Endothelial cell of umbilical vein (primary cell): ENCODE data around the gene PKP4. TPM values are rescaled to one million over a fixed set of nuclear protein-coding genes. Genes with fewer than 3 reads are reported as not detected.
A peak's percentile ranks its signal among the peaks of the same experiment; 100 is the strongest.

Experiments
- BruUV-seq: library from RNA; stranded (reverse); fragments of 400-500 nt; replicated peaks from 2 replicates; lab custom pipeline; 2021; lab: Mats Ljungman, UMichigan
- CTCF ChIA-PET: fragments of 300-600, 350-600 bp; sonication (Branson Sonifier 250); formaldehyde crosslinking; loops from one replicate; lab custom pipeline; 2021; ENCODE audit warnings: antibody characterized with exemption, inconsistent platforms; lab: Charles Lee
- POLR2A ChIA-PET: fragments of 300-600, 350-600 bp; sonication (Branson Sonifier 250); formaldehyde crosslinking; loops from one replicate; lab custom pipeline; 2021; ENCODE audit warnings: antibody characterized with exemption, inconsistent platforms; lab: Charles Lee
- DNase-seq: peaks from one replicate; pipeline ENCODE4 v3.0.0-alpha.2; 2011; ENCODE audit warnings: low read depth, low spot score
- FAIRE-seq: peaks from 2 replicates; lab custom pipeline; 2011; peaks lifted over from hg19 to GRCh38; lab: Jason Lieb, UNC
- H2AFZ ChIP-seq: 2 replicates; pipeline ENCODE4 v1.6.0; 2012; ENCODE audit warnings: low read depth, low read length, control low read depth, inconsistent platforms
- H3K27ac ChIP-seq: 2 replicates; pipeline ENCODE4 v1.5.1; 2011; ENCODE audit warnings: low read depth, mild to moderate bottlenecking, control low read depth, low read length, moderate library complexity; ENCODE audit not compliant: insufficient read depth
- H3K27me3 ChIP-seq, 2 experiments: 2 replicates each; pipeline versions ENCODE4 v1.6.0 to v1.6.1; 2011; ENCODE audit warnings: low read length in 2 of 2, mixed read lengths in 1 of 2; ENCODE audit not compliant: control insufficient read depth in 2 of 2, insufficient read depth in 2 of 2
- H3K36me3 ChIP-seq, 2 experiments: 2 replicates in 1 of 2; 3 replicates in 1 of 2; pipeline ENCODE4 v1.5.1; 2011; ENCODE audit warnings: low read length in 2 of 2, mild to moderate bottlenecking in 1 of 2, moderate library complexity in 1 of 2; ENCODE audit not compliant: control insufficient read depth in 2 of 2, insufficient read depth in 2 of 2; ENCODE audit errors: extremely low read depth in 1 of 2
- H3K4me1 ChIP-seq: 3 replicates; pipeline ENCODE4 v1.5.1; 2011; ENCODE audit warnings: mild to moderate bottlenecking, low read length; ENCODE audit not compliant: control insufficient read depth, insufficient read depth; ENCODE audit errors: extremely low read depth
- H3K4me2 ChIP-seq: 2 replicates; pipeline ENCODE4 v1.6.1; 2011; ENCODE audit warnings: low read length, control low read depth, mixed read lengths; ENCODE audit not compliant: insufficient read depth
- H3K4me3 ChIP-seq, 3 experiments: fragments of 200-600 bp in 1 of 3; sonication (generic), shearing (Covaris generic) in 1 of 3; replicated peaks in 1 of 3; 2 replicates each; pipeline ENCODE4 v1.5.1; 2011 to 2016; ENCODE audit warnings: control low read depth in 3 of 3, low read length in 3 of 3, mild to moderate bottlenecking in 2 of 3, inconsistent platforms in 1 of 3, low read depth in 1 of 3, moderate library complexity in 1 of 3; ENCODE audit not compliant: insufficient read depth in 1 of 3
- H3K79me2 ChIP-seq: 2 replicates; pipeline ENCODE4 v1.6.0; 2012; ENCODE audit warnings: low read length, inconsistent platforms; ENCODE audit not compliant: control insufficient read depth, insufficient read depth
- H3K9ac ChIP-seq: replicated peaks from 2 replicates; pipeline ENCODE3; 2011; ENCODE audit warnings: low read length, control low read depth; ENCODE audit not compliant: insufficient read depth; ENCODE audit errors: extremely low read depth
- H3K9me1 ChIP-seq: replicated peaks from 3 replicates; pipeline ENCODE4 v1.6.0; 2011; ENCODE audit warnings: mild to moderate bottlenecking, low read length; ENCODE audit not compliant: control insufficient read depth, insufficient read depth; ENCODE audit errors: extremely low read depth
- H3K9me3 ChIP-seq: replicated peaks from 2 replicates; pipeline ENCODE4 v1.5.1; 2012; ENCODE audit warnings: low read length, inconsistent platforms; ENCODE audit not compliant: control insufficient read depth, insufficient read depth
- H4K20me1 ChIP-seq: replicated peaks from 2 replicates; pipeline ENCODE3; 2011; ENCODE audit warnings: mild to moderate bottlenecking, low read length; ENCODE audit not compliant: control insufficient read depth, insufficient read depth; ENCODE audit errors: extremely low read depth
- CTCF ChIP-seq, 2 donors: IDR thresholded peaks; 1 replicate in 1 of 2; 2 replicates in 1 of 2; pipeline ENCODE4 v1.5.1; 2011; ENCODE audit warnings: low read length in 2 of 2, mild to moderate bottlenecking in 2 of 2, moderate library complexity in 2 of 2, control low read depth in 1 of 2, inconsistent platforms in 1 of 2, low read depth in 1 of 2; ENCODE audit not compliant: insufficient read depth in 1 of 2; ENCODE audit errors: extremely low read depth in 1 of 2
- FOS ChIP-seq: IDR thresholded peaks from 2 replicates; pipeline ENCODE4 v1.6.1; 2011; ENCODE audit warnings: mild to moderate bottlenecking, low read length, moderate library complexity, borderline replicate concordance; ENCODE audit not compliant: insufficient read depth
- JUN ChIP-seq: IDR thresholded peaks from 2 replicates; pipeline ENCODE4 v1.6.1; 2011; ENCODE audit warnings: borderline replicate concordance, low read depth; ENCODE audit not compliant: insufficient read length, insufficient read depth
- POLR2A ChIP-seq: IDR thresholded peaks from 2 replicates; pipeline ENCODE4 v1.6.1; 2012; ENCODE audit warnings: low read depth, mild to moderate bottlenecking, control low read depth, low read length
- POLR2AphosphoS5 ChIP-seq: IDR thresholded peaks from 2 replicates; pipeline ENCODE4 v1.6.1; 2012; ENCODE audit warnings: low read depth, mild to moderate bottlenecking, control low read depth, low read length, moderate library complexity; ENCODE audit not compliant: insufficient read depth
- dilution Hi-C: fragments of 300-500 bp; cut with MboI; formaldehyde crosslinking; loops from one replicate; pipeline ENCODE4 v1.15.0; 2019; ENCODE audit warnings: low sequenced_read_pairs; ENCODE audit not compliant: extremely low pct_ligation_motif_present
- intact Hi-C: fragments of 100-400 bp; cut with micrococcal nuclease; formaldehyde crosslinking; loops from one replicate; pipeline ENCODE4 v1.10.0; 2022
- polyA plus RNA-seq, 4 experiments: library from polyadenylated mRNA; depleted of rRNA in 3 of 4; stranded (reverse) in 3 of 4; unstranded in 1 of 4; fragments of >200 nt; gene quantifications; 2 replicates each; pipeline versions ENCODE4 v1.2.1 to v1.2.3, GENCODE V29; 2011 to 2012; ENCODE audit warnings: missing spikeins in 1 of 4
- total RNA-seq: library from RNA; stranded (reverse); gene quantifications from 2 replicates; pipeline ENCODE4 v1.2.3, GENCODE V29; 2021

The PKP4 gene
- total and polyA plus RNA-seq, 2 donors (not counting 3 experiments of a cell fraction or from before 2014, with no cell fraction given), result 35.4 to 68.5 TPM

GRCh38 chr2:158509928-158510797 lies 53.4 kb downstream of the PKP4 start:
- no peak overlapping the region for H3K9ac ChIP-seq
- ChIA-PET CTCF (interaction anchor here (1.6 to 1.8 kb wide), 2 partner anchors 12 to 235 kb away, joined by 4 to 5 read pairs; no protein-coding TSS in a partner anchor), POLR2A (interaction anchor here (0.6 kb wide), 1 partner anchor 620 kb away, joined by 5 read pairs; no protein-coding TSS in a partner anchor)
- no peaks in the 10 kb centered on the region for H3K9me3 ChIP-seq
- H4K20me1 ChIP-seq, result no peaks in the 10 kb centered on the region
- no peaks in the 10 kb centered on the region for H3K4me1 ChIP-seq
- H2AFZ ChIP-seq, result no peak overlapping the region
- BruUV-seq, result no TSS peak
- intact Hi-C loops (no loop called here), dilution Hi-C loops (no loop called here)
- H3K36me3 ChIP-seq, result peaks cover 0 to 2% of the 10 kb centered on the region in 2 experiments
- peaks cover 22% of the 10 kb centered on the region for H3K79me2 ChIP-seq
- no peaks in the 10 kb centered on the region for H3K9me1 ChIP-seq
- peak overlapping the region; percentile 14 for H3K4me2 ChIP-seq
- TF ChIP-seq CTCF (IDR thresholded peaks at IDR 0.05; ENCODE audit: extremely low read depth in 1 of 2, insufficient read depth in 1 of 2, low read depth in 1 of 2, low read length in 2 of 2), result no peak
- no peak for TF ChIP-seq POLR2AphosphoS5
- no peak for TF ChIP-seq JUN
- peak; percentile 11 for TF ChIP-seq FOS
- TF ChIP-seq POLR2A, result no peak
- DNase-seq (peak; percentile 47), FAIRE-seq (no peak)
- no peak overlapping the region for H3K27ac ChIP-seq
- H3K27me3 ChIP-seq, result no peaks in the 10 kb centered on the region
- no peak overlapping the region for H3K4me3 ChIP-seq
